GM21515 (cell line): ENCODE measurements around the gene UGT1A6.
"Not testable (repeated sequence)": the region's sequence is repeated elsewhere in the genome, so short reads cannot be mapped to it uniquely, and the experiment has no call there.

Experiments
- ATAC-seq: cut with Tn5 transposase; IDR thresholded peaks from one replicate; pipeline ENCODE4 v1.9.1; 2021; ENCODE audit not compliant: unreplicated experiment

Gene UGT1A6

GRCh38 chr2:233692648-233693047 lies at the start of gene UGT1A6:
Gene UGT1A6 (plus strand): TSS chr2:233692890. CDS start chr2:233693005, 115 bp downstream.
- ATAC-seq = no peak

- no peak for ATAC-seq
These were observed 49.6 kb upstream of the UGT1A6 start for GRCh38 chr2:233643128-233643527.

GRCh38 chr2:233646033-233646432 lies 46.7 kb upstream of the UGT1A6 start:
- not testable (repeated sequence) for ATAC-seq

GRCh38 chr2:233650981-233651380 lies 41.7 kb upstream of the UGT1A6 start:
- no peak for ATAC-seq

GRCh38 chr2:233651430-233651829 lies 41.3 kb upstream of the UGT1A6 start:
- no peak for ATAC-seq

GRCh38 chr2:233654501-233654900 lies 38.2 kb upstream of the UGT1A6 start:
- ATAC-seq = no peak

- no peak for ATAC-seq
These were observed 37.6 kb upstream of the UGT1A6 start for GRCh38 chr2:233655043-233655442.

- not testable (repeated sequence) for ATAC-seq
These were observed 36.7 kb upstream of the UGT1A6 start for GRCh38 chr2:233655943-233656342.

GRCh38 chr2:233656443-233656842 lies 36.2 kb upstream of the UGT1A6 start:
- ATAC-seq = no peak

- no peak for ATAC-seq
These were observed 34.1 kb upstream of the UGT1A6 start for GRCh38 chr2:233658610-233659009.

- no peak for ATAC-seq
These were observed 28.8 kb upstream of the UGT1A6 start for GRCh38 chr2:233663911-233664310.

- no peak for ATAC-seq
These were observed 24.0 kb upstream of the UGT1A6 start for GRCh38 chr2:233668605-233669260.

- ATAC-seq = no peak
These were observed 21.2 kb upstream of the UGT1A6 start, which contains the start of gene UGT1A9 for GRCh38 chr2:233671290-233672161. Gene UGT1A9 (plus strand): TSS chr2:233671898. CDS start chr2:233671935, 37 bp downstream.

GRCh38 chr2:233672886-233673285 lies 19.8 kb upstream of the UGT1A6 start:
- no peak for ATAC-seq

- ATAC-seq = no peak
These were observed 18.8 kb upstream of the UGT1A6 start for GRCh38 chr2:233673896-233674295.

GRCh38 chr2:233674314-233674713 lies 18.4 kb upstream of the UGT1A6 start:
- no peak for ATAC-seq

GRCh38 chr2:233674995-233675394 lies 17.7 kb upstream of the UGT1A6 start:
- ATAC-seq = no peak

GRCh38 chr2:233676046-233676445 lies 16.6 kb upstream of the UGT1A6 start:
- no peak for ATAC-seq

GRCh38 chr2:233679196-233679595 lies 13.5 kb upstream of the UGT1A6 start:
- no peak for ATAC-seq

GRCh38 chr2:233680361-233681045 lies 12.2 kb upstream of the UGT1A6 start:
- no peak for ATAC-seq

GRCh38 chr2:233681521-233682099 lies 11.1 kb upstream of the UGT1A6 start, which contains the start of gene UGT1A7:
Gene UGT1A7 (plus strand): TSS chr2:233681901. CDS start chr2:233681938, 37 bp downstream.
- ATAC-seq = no peak
